22Rv1 (cell line): ENCODE results near the gene ACOT7.

Experiments used
- H3K27ac ChIP-seq: fragments of 450-650 bp; 2 replicates; pipeline ENCODE4 v1.5.1; 2017
- CTCF ChIP-seq: fragments of 450-650 bp; IDR thresholded peaks from 2 replicates; pipeline ENCODE4 v1.5.1; 2017; ENCODE audit warnings: mild to moderate bottlenecking
- ZFX ChIP-seq: fragments of 450-650 bp; IDR thresholded peaks from 2 replicates; pipeline ENCODE4 v1.6.1; 2017; ENCODE audit warnings: antibody characterized with exemption, borderline replicate concordance

The ACOT7 gene

GRCh38 chr1:6299557-6300165, 93.9 kb downstream of the ACOT7 start:
- H3K27ac ChIP-seq: no peak overlapping the region
- no peak for TF ChIP-seq ZFX
- no peak for TF ChIP-seq CTCF

- no peak overlapping the region for H3K27ac ChIP-seq
- TF ChIP-seq ZFX (no peak), CTCF (no peak)
Measured at GRCh38 chr1:6298940-6299465, 94.6 kb downstream of the ACOT7 start.

- TF ChIP-seq ZFX (no peak), CTCF (no peak)
- no peak overlapping the region for H3K27ac ChIP-seq
Measured at GRCh38 chr1:6298530-6298929, 95.0 kb downstream of the ACOT7 start.

- no peak overlapping the region for H3K27ac ChIP-seq
- TF ChIP-seq CTCF (no peak), ZFX (no peak)
Measured at GRCh38 chr1:6295910-6296309, 97.7 kb downstream of the ACOT7 start.

- H3K27ac ChIP-seq: no peak overlapping the region
- no peak for TF ChIP-seq ZFX
- no peak for TF ChIP-seq CTCF
Measured at GRCh38 chr1:6294890-6295556, 98.5 kb downstream of the ACOT7 start.

- TF ChIP-seq CTCF (no peak), ZFX (no peak)
- H3K27ac ChIP-seq: no peak overlapping the region
Measured at GRCh38 chr1:6294080-6294889, 99.3 kb downstream of the ACOT7 start.

- TF ChIP-seq CTCF: no peak
- no peak for TF ChIP-seq ZFX
- H3K27ac ChIP-seq: no peak overlapping the region
Measured at GRCh38 chr1:6292102-6292501, 101.5 kb downstream of the ACOT7 start.
